Activated T-helper 1 cell treated with anti-CD3 and anti-CD28 coated beads, Interleukin-2, amount 50 U/mL, for 16 hours (primary cell): ENCODE data around the gene CMTR2.
"Not testable (repeated sequence)": the region's sequence is repeated elsewhere in the genome, so short reads cannot be mapped to it uniquely, and the experiment has no call there.

Experiments
- DNase-seq, 2 donors: peaks; one replicate each; pipeline ENCODE4 v3.0.0-alpha.2; 2020; ENCODE audit warnings: low read depth in 1 of 2, low spot score in 1 of 2

Gene CMTR2

GRCh38 chr16:71288890-71289731 lies at the start of gene CMTR2:
Gene CMTR2, minus strand, starts transcription at chr16:71289402. Its CDS starts 3,482 bp downstream, at chr16:71285920.
- DNase-seq, result peak; percentile 68 to 82

DNA sequence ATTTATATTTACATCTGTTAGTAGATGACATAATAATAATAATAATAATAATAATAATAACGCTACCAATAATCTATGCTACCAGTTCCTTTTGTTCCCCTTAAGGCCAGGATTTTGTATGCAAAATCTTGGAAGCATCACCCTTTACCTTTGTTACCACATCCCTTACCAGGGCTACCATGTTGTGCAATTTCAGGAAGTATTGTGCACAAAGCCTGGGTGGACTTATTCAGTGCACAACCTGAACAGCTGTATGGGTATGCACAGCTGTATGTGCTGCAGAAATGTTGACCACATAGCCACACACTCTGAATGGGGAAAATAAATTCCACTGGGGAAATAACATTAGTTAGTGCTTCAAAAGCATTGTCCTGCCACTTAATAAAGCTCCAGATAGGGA lies 49.4 kb upstream of the CMTR2 start:
- no peak for DNase-seq

DNA sequence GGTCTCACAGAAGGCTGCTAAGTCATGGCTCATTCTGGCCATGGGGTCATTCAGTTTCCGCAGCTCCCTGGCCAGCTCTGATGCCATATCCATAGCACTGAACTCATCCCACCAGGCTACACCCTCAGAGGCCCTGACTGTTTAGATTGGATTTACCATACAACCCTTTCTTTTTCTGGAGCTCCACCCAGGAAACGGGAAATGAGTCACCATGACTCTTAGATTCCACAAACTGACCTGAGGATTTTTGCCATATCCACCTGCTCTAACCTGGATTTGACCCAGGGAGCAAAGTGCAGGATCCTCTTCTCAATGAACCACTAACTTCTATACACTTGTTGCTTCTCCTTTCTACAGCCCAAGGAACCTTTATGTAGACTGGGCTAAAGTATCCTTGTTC lies 49.0 kb upstream of the CMTR2 start:
- no peak for DNase-seq

DNA sequence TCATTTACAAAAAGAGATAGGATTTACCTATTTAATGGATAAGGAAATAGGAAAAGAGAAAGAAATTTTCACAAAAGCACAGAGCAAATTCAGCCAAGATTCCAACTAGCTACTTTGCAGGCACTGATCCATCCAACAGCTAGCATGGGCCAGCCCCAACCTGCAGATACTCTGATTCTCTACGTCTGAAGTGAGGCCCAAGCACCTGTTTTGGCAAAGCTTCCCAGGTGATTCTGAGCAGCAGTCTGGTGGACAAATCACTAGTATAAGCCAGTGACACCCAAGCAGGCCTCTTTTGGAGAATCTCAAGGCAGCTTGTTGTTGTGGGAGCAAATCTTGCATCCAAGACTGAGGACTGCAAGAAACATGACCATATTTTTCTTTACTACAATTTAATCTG lies 48.4 kb upstream of the CMTR2 start:
- no peak for DNase-seq

GRCh38 chr16:71328151-71328550 lies 38.9 kb upstream of the CMTR2 start:
- DNase-seq, result no peak

- DNase-seq, result no peak
Observed at GRCh38 chr16:71327720-71328119, 38.5 kb upstream of the CMTR2 start.

DNA sequence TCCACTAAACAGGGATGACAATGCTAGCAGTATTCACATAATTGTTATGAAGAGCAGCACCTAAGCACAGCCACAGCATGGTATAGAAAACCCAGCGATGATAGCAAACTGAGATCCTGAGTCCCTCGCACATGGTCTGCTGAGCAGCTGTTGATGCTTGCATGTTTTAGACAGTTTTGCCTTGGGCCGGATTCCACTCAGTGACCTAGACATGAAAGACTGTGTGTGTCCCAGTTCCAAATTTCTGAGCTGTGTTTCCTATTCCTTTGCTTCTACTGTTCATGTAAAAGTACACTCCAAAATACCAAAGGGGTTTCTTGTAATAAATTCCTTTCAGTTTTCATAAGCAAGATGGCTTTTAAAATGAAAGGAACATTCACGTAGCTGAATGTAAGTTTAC lies 30.8 kb upstream of the CMTR2 start:
- DNase-seq, result no peak

- no peak for DNase-seq
Observed at GRCh38 chr16:71315269-71315668, 26.1 kb upstream of the CMTR2 start.

DNA sequence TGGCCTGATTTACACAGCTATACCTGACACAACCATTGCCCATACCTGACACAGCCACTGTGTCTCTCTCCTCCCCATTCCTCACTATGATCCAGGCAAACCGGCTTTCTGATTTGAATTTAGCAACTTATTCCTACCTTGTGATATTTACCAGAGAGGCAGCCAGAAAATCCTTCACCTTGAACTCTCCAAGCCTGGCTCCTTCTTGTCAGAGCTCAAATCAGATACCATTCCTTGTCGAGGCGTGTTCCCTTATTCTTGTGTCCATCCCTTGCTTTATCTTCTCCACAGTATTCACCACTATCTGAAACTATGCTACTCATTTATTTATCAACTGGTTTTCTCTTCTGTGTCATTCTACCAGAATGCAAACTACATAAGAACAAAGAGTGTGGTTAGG lies 24.4 kb upstream of the CMTR2 start:
- DNase-seq, result not testable (repeated sequence)

- DNase-seq, result no peak
Observed at GRCh38 chr16:71311553-71312158, 22.5 kb upstream of the CMTR2 start.

GRCh38 chr16:71303938-71304337 lies 14.7 kb upstream of the CMTR2 start:
- DNase-seq, result no peak

DNA sequence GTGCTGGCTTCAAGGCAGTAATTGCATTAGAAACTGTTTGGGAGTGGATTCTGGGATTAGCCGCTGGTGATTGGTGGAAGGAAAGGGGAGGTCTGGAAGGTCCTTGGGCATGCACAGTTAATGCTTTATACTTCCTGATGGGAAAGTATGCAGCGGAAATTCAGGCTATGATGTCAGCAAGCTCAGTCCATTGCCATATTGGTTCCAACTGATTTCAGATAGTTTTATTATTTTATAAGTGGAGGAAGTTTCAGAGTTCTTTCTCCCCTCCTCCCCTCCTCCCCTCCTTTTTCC lies 8.1 kb upstream of the CMTR2 start:
- DNase-seq, result no peak

GRCh38 chr16:71296584-71297340 lies 7.6 kb upstream of the CMTR2 start:
- DNase-seq, result no peak

DNA sequence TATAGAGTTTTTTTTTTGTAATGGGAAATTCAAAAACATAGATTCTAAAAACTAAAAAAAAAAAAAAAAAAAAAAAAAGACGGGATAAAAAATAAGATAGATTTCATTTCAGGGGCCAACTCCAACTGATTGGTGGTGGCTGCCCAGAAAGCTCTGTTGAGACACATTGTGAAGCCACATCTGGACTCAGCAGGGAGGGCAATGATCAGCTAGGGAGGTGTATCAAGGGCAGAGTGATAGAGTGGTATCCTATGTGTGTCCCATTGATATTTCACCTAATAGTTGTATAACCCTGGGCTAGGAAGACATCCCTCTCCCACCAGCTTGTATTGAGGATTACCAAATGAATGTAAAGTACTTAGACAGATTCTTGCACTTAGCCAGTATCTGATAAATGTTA lies 6.7 kb upstream of the CMTR2 start:
- no peak for DNase-seq

- no peak for DNase-seq
Observed at GRCh38 chr16:71293919-71294318, 4.7 kb upstream of the CMTR2 start.

DNA sequence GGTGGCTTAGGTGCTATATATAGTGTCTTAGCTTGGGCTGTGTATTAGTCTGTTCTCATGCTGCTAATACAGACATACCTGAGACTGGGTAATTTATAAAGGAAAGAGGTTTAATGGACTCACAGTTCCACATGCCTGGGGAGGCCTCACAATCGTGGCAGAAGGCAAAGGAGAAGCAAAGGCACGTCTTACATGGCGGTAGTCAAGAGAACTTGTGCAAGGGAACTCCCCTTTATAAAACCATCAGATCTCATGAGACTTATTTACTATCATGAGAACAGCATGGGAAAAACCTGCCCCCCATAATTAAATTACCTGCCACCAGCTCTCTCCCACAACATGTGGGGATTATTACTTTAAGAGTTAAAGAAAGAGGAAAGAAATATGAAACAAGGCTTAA lies 2.9 kb upstream of the CMTR2 start:
- not testable (repeated sequence) for DNase-seq

DNA sequence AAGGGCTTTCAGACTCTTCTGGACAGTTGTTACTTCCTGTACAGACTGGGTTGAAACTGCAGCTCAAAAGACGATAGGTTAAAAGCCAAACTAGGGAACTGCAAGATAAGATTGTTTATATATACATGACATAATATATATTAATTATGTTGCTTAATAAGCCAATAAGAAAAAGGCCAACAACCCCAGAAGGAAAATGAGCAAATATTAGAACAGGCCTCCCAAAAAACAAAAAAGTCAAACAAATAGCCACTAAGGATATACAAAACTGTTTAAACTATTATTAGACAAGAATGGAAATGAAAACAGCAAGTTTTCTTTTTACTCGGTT lies 495 bp upstream of the CMTR2 start:
- DNase-seq, result no peak

GRCh38 chr16:71288570-71288889 lies 672 bp downstream of the CMTR2 start:
- DNase-seq, result no peak

- no peak for DNase-seq
Observed at GRCh38 chr16:71287911-71288310, 1.3 kb downstream of the CMTR2 start.

DNA sequence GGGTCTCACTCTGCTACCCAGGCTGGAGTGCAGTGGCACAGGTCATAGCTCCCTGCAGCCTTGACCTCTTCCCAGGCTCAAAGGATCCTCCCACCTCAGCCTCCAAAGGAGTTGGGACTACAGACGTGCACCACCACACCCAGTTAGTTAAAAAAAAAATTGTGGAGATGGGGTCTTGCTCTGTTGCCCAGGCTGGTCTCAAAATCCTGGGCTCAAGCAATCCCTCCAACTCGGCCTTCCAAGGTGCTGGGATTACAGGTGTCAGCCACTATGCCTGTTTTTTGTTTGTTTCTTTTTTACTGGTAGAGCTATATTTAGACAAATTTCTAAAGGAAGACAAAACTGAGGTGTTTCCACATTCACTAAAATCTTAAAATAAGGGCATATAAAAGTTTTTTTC lies 1.7 kb downstream of the CMTR2 start:
- no peak for DNase-seq

DNA sequence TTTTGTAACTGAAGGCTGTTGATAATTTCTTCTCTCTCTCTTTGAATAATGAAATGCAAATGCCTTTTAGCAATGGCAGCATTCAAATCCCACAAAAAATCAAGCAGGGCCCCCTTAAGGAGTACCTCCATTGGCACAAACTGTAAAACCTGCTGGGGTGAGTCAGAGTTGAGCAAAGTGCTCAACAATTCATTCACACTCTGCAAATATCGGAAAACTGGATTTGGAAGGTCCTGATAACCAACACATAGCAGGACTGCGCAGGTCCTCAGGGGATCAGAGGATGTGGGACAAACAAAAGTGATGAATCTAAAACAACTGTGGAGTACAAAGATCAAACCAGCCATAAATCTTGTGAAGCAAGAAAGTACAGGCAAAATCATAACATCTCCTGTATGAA lies 5.6 kb downstream of the CMTR2 start:
- DNase-seq, result no peak

- DNase-seq, result no peak
Observed at GRCh38 chr16:71282943-71283342, 6.3 kb downstream of the CMTR2 start.
